HG02973 (cell line): ENCODE data around the gene VPS33A.
"Not testable (repeated sequence)": the region's sequence is repeated elsewhere in the genome, so short reads cannot be mapped to it uniquely, and the experiment has no call there.

ENCODE experiments used
- ATAC-seq: cut with Tn5 transposase; IDR thresholded peaks from one replicate; pipeline ENCODE4 v1.9.1; 2021; ENCODE audit warnings: moderate library complexity; ENCODE audit not compliant: unreplicated experiment

The VPS33A gene

GRCh38 chr12:122205053-122205925 lies 61.0 kb downstream of the VPS33A start:
- no peak for ATAC-seq

GRCh38 chr12:122204167-122205052 lies 61.9 kb downstream of the VPS33A start:
- ATAC-seq, result no peak

DNA sequence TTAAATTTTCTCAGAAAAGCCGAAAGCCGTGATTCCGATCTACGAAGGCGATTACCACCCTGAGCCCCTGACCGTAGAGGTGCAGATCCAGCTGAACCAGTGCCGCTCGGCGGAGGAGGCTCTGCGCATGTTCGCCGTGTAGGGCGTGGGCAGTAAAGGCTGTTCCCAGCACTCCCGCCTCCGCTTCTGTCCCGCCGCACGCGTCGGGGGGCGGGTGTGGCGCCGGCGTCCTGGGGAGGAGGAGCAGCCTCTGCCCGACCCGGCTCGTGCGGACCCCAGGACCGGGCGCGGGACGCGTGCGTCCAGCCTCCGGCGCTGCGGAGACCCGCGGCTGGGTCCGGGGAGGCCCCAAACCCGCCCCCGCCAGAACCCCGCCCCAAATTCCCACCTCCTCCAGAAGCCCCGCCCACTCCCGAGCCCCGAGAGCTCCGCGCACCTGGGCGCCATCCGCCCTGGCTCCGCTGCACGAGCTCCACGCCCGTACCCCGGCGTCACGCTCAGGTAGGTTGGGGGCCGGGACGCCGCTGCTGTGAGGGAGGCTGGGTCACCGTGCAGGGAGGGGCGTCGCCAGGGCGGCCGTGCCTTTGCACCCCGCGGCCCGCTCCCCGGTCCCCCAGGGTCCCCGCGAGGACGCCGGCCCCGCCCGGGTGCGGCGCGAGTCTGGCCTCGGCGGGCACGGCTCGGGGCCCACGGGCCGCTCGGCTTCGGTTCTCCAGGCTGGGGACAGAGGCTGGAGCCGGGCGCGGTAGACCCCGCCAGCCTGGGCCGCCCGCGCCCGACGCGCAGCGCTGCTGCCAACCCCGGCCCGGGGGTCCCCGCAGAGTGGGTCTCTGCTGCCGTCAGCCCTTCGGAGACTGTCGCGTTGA lies 62.8 kb downstream of the VPS33A start, which contains the start of gene B3GNT4:
Gene B3GNT4, plus strand, starts transcription at position 409 of the 866 bp plus-strand sequence. CDS start 910 bp downstream, outside the sequence.
- no peak for ATAC-seq

- ATAC-seq, result not testable (repeated sequence)
These were observed 63.5 kb downstream of the VPS33A start for GRCh38 chr12:122202811-122203210.

- ATAC-seq, result no peak
These were observed 64.3 kb downstream of the VPS33A start for GRCh38 chr12:122202017-122202416.

DNA sequence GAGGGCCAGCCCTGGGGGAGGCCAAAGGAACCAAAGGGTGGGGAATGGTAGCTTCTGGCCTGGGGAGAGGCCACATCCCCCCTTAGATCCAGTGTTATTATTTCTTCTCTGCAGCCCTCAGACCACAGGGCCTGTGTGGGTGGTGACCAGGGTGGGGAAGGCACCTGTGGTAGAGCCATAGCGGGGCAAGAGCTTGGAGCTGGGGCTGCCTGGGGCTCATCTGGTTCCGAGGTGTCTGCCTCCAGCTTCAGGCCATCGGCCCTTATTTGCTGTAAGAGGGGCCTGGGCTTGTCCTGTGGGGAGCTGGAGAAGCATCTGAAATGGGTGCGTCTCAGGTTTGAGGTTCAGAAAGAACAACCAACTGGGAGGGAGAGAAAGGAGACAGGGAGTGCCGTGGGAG lies 64.9 kb downstream of the VPS33A start:
- no peak for ATAC-seq

- no peak for ATAC-seq
These were observed 65.6 kb downstream of the VPS33A start for GRCh38 chr12:122200541-122201175.

GRCh38 chr12:122199484-122200355 lies 66.6 kb downstream of the VPS33A start:
- ATAC-seq, result no peak

DNA sequence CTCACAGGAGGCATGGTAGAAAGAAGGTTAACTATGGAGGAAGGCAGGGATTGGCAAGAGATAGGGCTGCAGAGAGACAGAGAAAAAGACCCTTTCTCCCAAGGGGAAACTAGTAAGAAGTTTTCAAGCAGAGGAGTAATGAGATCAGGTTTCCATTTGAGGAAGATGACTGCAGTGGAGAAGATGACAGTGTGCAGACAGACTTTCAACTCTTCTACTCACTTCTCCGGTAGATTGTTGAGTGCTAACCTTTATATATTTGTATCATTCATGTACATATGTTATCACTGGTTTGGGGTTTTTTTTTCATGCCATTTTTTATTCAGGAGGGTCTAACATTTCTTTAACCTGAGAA lies 68.7 kb downstream of the VPS33A start:
- no peak for ATAC-seq

GRCh38 chr12:122195405-122195804 lies 70.9 kb downstream of the VPS33A start:
- no peak for ATAC-seq

- no peak for ATAC-seq
These were observed 71.5 kb downstream of the VPS33A start for GRCh38 chr12:122194804-122195203.

DNA sequence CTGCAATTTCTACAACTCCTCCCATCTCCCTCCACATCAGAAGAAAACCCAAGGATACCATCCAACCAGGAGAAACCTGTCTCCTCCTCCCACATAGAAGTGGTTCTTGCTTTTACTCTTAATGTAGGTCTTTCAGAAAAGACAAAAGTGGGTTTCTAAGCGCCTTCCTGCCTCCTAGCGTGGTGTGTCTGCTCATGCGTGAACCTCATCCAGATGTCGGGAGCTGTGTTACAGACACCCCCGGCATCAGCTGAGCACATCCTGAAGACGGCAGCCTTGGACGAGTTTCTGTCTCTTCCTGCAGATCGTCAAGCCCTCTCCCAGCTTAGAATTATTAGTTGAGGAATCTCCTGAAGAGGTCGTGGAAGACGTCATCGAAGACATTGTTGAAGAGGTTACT lies 73.9 kb downstream of the VPS33A start:
- ATAC-seq, result no peak

DNA sequence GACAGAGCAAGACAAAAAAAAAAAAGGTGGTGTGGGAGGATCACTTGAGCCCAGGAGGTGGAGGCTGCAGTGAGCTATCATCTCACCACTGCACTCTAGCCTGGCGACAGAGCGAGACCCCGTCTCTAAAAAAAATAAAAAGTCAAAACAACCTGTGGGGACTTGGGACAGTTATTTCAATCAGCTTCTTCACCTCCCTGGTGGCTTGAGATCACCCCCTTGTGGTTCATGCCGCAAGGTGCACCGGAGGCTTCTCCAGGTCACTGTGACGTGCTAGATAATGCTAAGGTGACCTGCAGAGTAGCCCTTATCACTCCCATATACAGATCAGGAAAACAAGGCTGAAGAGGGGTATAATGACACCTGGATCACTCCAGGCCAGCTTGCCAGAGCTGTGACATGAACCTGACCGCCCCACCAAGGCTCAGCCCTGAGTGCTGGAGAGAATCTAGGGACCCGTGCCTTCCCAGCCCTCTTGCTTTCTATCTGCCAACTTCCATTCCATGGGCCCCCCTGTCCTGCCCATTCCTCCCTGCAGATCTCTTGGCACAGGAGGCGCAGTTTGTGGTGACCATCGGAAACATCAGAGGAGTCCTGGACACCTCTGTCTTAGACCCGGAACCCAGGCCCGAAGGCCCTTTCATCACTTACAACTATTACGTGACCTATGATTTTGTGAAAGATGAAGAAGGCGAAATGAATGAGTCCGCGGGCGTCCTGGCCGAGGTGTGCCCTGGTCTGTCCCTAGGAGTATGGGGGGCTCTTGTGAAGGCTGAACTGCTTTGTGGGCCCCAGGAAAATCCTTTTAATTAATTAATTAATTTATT lies 75.2 kb downstream of the VPS33A start:
- no peak for ATAC-seq

DNA sequence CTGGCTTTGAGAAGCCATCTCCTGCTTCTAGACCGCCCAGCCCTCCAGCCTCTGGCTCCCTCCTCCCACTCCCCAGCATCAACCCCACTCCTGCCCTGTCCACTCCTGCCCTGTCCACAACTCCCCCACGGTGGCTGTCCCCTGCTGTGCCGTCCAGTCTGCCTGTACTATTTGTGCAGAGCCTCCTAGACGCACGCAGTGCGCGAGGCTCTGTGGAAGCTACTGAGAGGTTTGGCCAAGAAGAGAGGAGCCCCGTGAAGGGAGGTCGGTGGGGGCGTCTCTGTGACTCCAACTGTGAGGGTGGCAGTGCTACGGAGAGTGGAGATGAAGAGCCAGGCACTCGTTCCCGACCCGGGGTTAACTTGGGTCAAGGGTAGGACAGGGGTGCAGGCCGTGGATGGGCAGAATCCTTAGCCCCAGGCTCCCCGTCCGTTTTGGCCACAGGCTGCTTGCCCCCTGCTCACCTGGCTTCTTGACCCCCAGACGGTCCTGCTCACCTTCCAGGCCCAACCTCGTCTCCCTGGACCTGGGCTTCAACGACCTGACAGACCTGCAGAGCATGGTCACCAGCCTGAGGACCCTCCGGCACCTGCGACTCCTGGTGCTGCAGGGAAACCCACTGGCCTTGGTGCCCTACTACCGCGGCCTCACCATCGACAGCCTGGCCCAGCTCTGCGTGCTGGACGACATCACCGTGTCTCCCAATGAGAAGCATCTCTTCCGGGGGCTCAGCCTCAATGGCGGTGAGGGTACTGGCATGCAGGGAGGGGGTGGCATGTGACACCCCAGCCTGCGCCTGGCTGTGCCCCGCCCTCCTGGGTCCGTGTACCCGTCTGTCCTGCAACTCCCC lies 76.4 kb downstream of the VPS33A start:
- no peak for ATAC-seq

- no peak for ATAC-seq
These were observed 78.8 kb downstream of the VPS33A start for GRCh38 chr12:122187466-122187865.

DNA sequence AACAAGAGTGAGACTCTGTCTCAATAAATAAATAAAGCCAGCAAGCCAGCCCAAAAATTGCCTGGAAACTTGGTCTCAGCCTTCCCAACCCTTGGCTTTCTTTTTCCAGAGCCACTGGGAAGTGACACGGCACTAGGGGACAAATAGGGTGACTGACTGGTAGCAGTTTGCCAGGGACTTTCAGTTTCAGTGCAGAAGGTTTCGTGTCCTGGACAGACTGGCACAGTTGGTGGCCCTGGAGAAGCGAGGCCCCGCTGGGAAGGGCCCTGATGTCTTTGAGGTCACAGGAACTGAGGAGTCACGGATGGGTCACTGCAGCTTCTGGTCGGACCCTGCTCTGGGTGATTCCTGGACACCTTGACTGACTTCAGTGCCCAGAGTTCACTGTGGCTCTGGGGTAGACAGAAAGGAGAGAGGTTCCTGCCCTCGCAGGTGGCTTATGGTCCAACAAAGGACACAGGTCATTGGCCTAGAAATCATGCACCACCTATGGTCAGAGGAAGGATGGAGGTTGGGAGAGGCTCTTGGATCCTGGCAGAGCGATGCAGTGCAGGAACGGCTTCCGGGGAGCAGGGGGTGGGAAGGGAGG lies 80.7 kb downstream of the VPS33A start:
- no peak for ATAC-seq

DNA sequence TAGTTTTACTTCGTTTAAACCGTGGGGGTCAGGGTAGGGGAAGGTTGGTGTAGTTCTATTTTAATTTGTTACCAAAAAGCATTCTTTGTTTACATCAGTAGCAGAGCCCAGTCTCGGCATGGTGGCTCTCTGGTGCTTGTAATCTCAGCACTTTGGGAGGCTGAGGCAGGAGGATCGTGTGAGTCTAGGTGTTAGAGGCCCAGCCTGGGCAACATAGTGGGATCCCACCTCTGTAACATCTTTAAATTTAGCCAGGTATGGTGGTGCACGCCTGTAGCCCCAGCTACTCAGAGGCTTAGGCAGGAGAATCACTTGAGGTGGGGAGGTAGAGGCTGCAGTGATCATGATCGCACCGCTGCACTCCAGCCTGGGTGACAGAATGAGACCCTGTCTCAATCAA lies 81.2 kb downstream of the VPS33A start:
- ATAC-seq, result no peak
